Stimulated activated CD8-positive, alpha-beta memory T cell treated with anti-CD3 and anti-CD28 coated beads, Interleukin-15, amount 100 ng/mL, for 1 hour (primary cell): ENCODE data around the gene TMEM273.

Experiments used
- DNase-seq: peaks from one replicate; pipeline ENCODE4 v3.0.0-alpha.2; 2020; ENCODE audit warnings: low read depth

Gene TMEM273

DNA sequence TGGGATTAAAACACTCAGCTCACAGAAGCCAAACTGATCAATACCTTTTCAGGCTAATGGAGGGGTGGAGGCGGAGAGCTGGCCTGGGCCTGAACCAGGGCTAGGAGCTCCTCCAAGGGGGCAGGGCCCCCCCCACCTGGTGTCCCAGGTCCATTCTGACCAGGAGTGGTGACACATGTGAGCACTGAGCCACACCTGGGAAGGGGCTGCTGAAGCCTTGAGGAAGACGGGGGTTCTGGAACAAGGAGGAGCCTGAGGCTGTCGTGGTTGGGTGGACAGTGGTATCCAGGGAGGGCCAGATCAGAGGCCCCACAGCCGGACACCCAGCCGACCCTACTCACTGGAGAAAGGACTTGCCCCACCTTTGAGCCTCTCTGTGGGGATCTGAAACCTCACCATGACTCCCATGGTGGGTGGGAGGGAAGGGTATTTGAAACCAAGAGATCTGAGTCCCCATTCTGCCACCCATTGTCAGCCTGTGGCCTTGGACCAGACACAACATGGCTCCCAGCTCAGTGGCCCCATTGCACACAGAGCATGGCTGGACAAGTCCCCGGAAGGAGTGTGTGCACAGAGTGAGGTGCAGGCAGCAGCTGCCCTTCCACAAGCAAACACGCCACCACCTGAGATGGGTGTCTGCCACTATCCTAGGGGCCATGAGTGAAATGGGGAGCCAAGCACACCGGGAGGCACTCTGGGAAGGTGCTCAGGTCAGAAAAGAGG, 12.4 kb downstream of the TMEM273 start:
- no peak for DNase-seq

DNA sequence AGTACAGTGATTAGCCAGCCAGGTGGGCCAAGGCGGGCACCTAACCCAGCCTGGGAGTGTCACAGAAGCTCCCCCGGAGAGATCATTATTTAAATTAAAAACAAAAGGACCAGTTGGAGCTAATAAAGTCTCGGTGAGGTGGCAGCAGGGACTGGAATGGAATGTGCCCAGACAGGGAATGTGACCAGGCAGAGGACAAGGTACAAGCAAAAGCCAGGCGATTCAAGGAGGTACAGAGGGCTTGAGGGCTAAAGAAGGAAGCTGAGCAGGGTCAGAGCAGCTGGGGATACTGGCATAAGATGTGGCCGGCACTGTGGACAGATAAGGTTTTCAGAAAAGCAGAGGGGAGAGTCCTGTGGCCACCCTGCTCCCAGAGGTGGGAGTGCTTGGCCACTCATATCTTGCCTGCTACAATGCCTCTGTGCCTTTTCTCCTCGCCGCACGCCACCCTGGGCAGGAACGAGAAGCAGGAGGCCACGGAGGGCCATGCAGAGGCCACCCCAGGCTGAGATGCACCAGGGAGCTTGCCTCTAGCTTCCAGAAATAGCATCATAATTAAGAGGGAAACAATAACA, 13.2 kb downstream of the TMEM273 start:
- DNase-seq, result no peak

GRCh38 chr10:49174261-49174925, 13.8 kb downstream of the TMEM273 start:
- no peak for DNase-seq

DNA sequence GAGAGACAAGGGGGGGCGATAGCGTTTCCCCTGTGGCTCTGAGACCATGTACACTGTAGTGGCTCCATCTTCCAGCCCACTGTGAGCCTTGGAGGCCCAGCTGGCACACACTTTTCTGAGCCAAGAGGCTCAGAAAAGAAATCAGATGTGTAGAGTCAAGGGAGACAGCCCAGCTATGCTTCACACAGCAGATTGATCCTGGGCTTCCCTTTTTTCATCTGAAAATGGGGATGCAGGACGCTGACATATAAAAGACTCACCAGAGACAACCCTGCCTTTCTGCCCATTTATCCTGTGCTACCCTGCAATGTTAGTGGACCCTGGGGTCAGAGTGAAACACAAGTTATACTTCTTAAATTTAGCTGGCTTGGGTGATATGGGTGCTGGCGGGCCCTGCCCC, 14.3 kb downstream of the TMEM273 start:
- no peak for DNase-seq

DNA sequence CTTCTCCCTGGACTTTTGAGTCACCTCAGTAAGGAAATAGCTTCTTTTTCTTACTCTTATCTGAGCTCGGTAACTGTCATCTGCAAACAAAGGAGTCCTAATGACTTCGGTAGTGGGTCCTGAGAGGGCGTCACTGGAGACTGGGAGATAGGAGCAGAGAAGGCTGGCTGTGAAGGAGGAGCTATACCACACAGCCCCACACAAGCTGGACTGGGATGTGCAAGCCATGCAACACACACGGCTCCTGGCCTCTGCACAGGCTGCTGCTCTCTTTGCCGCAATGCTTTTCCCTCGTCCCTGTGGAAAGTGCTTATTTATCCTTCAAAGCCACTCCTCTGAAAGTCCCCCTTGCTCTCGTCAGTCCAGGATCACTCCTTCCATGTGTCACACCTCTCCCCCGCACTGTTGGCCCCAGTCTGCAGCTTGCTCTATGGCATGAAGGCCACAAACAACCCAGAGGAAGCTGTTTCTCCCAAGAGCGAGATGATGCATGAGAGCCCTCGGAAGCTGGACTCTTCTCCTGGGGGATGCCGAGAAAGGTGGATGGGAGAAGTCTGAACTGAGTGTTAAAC, 14.9 kb downstream of the TMEM273 start:
- DNase-seq, result no peak

- DNase-seq, result no peak
Observed at GRCh38 chr10:49172777-49173132, 15.4 kb downstream of the TMEM273 start.

DNA sequence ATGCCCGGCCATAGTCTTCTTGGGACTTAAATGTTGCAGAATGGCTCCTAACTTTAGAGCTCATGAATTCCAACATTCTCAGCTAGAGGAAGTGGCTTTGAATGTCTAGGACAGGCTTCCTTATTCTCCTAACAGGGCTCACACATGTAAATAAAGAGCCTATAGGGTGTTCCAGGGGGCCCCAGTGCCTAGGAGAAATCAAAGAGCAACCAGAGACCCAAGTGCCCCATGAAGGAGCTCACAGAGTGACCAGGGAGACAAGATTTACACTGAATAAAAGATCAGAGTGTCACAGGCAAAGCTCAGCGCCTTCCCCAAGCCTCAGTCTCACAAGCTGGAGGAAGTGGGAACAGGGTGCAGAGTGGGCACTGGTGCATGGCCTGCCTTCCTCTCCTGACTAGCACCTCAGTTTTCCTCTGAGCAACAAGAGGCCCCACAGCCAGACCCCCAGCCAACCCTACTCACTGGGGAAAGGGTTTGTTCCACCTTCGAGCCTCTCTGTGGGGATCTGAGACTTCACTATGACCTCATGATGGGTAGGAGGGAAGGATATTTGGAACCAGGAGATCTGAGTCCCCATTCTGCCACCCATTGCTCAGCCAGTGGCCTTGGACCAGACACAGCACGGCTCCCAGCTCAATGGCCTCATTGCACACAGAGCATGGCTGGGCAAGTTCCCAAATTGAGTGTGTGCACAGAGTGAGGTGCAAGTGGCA, 16.0 kb downstream of the TMEM273 start:
- DNase-seq, result no peak

GRCh38 chr10:49171326-49172060, 16.7 kb downstream of the TMEM273 start:
- no peak for DNase-seq

GRCh38 chr10:49170632-49171325, 17.4 kb downstream of the TMEM273 start:
- DNase-seq, result no peak

GRCh38 chr10:49169776-49170175, 18.4 kb downstream of the TMEM273 start:
- no peak for DNase-seq

- no peak for DNase-seq
Observed at GRCh38 chr10:49168831-49169500, 19.2 kb downstream of the TMEM273 start.

- DNase-seq, result no peak
Observed at GRCh38 chr10:49168171-49168540, 20.0 kb downstream of the TMEM273 start.

GRCh38 chr10:49167425-49168170, 20.6 kb downstream of the TMEM273 start:
- DNase-seq, result no peak

- no peak for DNase-seq
Observed at GRCh38 chr10:49166484-49167400, 21.4 kb downstream of the TMEM273 start.

DNA sequence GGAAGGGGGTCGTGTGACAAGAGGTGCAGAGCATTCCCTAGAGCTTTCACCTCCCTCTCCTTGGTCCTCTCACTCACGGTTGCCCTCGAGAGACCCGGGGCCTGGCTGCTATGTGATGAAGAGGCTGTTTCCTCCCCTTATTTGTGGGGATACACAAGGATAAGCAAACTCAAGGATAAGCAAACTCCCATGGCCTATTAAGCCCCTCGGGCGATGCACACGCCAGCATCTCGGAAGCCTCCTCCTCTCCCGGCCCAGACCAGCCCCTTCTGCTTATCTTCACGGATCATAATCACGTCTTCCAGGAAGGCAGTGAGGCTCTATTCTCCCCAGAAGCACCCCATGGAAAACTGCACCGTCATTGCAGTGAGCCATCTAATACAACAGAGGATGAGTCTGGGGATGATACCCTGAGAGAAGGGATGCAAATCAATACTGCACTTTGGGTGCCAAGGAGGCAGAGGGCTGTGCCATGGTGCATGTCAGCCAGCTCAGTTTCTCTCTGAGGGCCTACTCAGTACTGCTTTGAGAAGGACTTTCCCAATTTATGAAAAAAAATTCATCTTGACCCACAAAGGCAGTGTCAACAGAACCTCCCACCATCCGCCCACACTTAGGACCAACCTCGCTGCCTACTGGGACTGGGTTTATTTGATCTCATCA, 22.2 kb downstream of the TMEM273 start:
- no peak for DNase-seq

DNA sequence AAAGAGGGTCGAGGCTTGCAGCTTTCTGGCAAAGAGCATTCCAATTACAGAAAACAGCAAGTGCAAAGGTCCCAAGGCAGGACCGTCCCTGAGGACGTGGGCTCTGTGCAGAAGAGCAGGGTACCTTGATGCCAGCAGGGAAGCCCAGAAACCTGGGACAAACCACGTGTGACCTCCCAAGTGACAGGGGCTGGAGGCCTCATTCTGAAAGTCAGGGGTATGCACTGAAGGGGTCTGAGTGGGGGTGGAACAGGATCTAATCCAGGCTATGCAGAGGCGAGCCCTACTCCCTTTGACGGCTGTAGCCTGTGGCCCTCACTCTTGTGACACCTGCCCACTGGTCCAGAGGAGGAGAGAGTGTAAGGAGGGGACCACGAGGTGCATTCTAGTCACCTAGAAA, 22.9 kb downstream of the TMEM273 start:
- no peak for DNase-seq

GRCh38 chr10:49164559-49165188, 23.5 kb downstream of the TMEM273 start:
- no peak for DNase-seq

GRCh38 chr10:49163741-49164140, 24.4 kb downstream of the TMEM273 start:
- no peak for DNase-seq
